MCF 10A (cell line): ENCODE measurements around the gene SVIL. TPM values are rescaled to one million over a fixed set of nuclear protein-coding genes. Genes with fewer than 3 reads are reported as not detected.
"Not testable (repeated sequence)": the region's sequence is repeated elsewhere in the genome, so short reads cannot be mapped to it uniquely, and the experiment has no call there.

ENCODE experiments used
- BruUV-seq: library from RNA; stranded (reverse); fragments of 400-500 nt; replicated peaks from 2 replicates; lab custom pipeline; 2021; lab: Mats Ljungman, UMichigan
- CTCF ChIA-PET: fragments of 300-600 bp; sonication (Branson Sonifier 250); formaldehyde crosslinking; extraction: SDS; loops from one replicate; lab custom pipeline; 2021; ENCODE audit warnings: antibody characterized with exemption, inconsistent platforms; lab: Yijun Ruan, JAX
- POLR2A ChIA-PET: fragments of 300-600, 350-650 bp; sonication (Branson Sonifier 250); formaldehyde crosslinking; extraction: SDS; loops from one replicate; lab custom pipeline; 2020; ENCODE audit warnings: antibody characterized with exemption, inconsistent platforms; lab: Yijun Ruan, JAX
- DNase-seq: peaks from one replicate; pipeline ENCODE4 v3.0.0-alpha.2; 2018; ENCODE audit not compliant: unreplicated experiment
- H3K27ac Mint-ChIP-seq: one replicate; pipeline ENCODE4 v1.8.0; 2022; ENCODE audit warnings: mild to moderate bottlenecking, low read depth, mixed read lengths; ENCODE audit not compliant: unreplicated experiment
- H3K27me3 Mint-ChIP-seq: one replicate; pipeline ENCODE4 v1.8.0; 2022; ENCODE audit warnings: mixed read lengths; ENCODE audit not compliant: insufficient read depth, unreplicated experiment
- H3K36me3 Mint-ChIP-seq: one replicate; pipeline ENCODE4 v1.8.0; 2022; ENCODE audit warnings: mild to moderate bottlenecking, moderate library complexity, mixed read lengths; ENCODE audit not compliant: insufficient read depth, unreplicated experiment
- H3K4me1 Mint-ChIP-seq: one replicate; pipeline ENCODE4 v1.8.0; 2022; ENCODE audit warnings: mixed read lengths; ENCODE audit not compliant: insufficient read depth, unreplicated experiment
- H3K4me3 Mint-ChIP-seq: one replicate; pipeline ENCODE4 v1.8.0; 2022; ENCODE audit warnings: mild to moderate bottlenecking, moderate library complexity, mixed read lengths; ENCODE audit not compliant: unreplicated experiment
- H3K9me3 Mint-ChIP-seq: one replicate; pipeline ENCODE4 v1.8.0; 2022; ENCODE audit warnings: mixed read lengths; ENCODE audit not compliant: unreplicated experiment
- CTCF ChIP-seq: fragments of 200-600 bp; IDR thresholded peaks from one replicate; pipeline ENCODE4 v1.8.0; 2022; ENCODE audit warnings: antibody characterized with exemption, mild to moderate bottlenecking; ENCODE audit not compliant: unreplicated experiment
- intact Hi-C: fragments of 100-400 bp; cut with micrococcal nuclease; formaldehyde crosslinking; loops from 2 replicates; pipeline ENCODE4 v1.14.1; 2022
- total RNA-seq: library from RNA; stranded (reverse); gene quantifications from 2 replicates; pipeline ENCODE4 v1.2.3, GENCODE V29; 2022

SVIL gene
- total RNA-seq, 1 experiment from 2014 or later, result 43.3 TPM

- CTCF ChIA-PET, result interaction anchor here (1.0 to 1.5 kb wide), 4 partner anchors 10 to 75 kb away, joined by 3 to 5 read pairs (median 4); no protein-coding TSS in a partner anchor
- no peak overlapping the region for H3K27ac Mint-ChIP-seq
Observed at GRCh38 chr10:29461042-29461441, 173.7 kb downstream of the SVIL start.

GRCh38 chr10:29458190-29458589 lies 176.6 kb downstream of the SVIL start:
- DNase-seq, BruUV-seq, POLR2A ChIA-PET, H3K27ac Mint-ChIP-seq, H3K27me3 Mint-ChIP-seq, H3K4me3 Mint-ChIP-seq, H3K9me3 Mint-ChIP-seq, intact Hi-C loops, H3K4me1 Mint-ChIP-seq: not testable (repeated sequence)
- CTCF ChIA-PET, result interaction anchor here (1.4 kb wide), 1 partner anchor 12 kb away, joined by 5 read pairs; no protein-coding TSS in a partner anchor
- peaks cover 79% of the 10 kb centered on the region for H3K36me3 Mint-ChIP-seq

More at GRCh38 chr10:29461042-29461441, 173.7 kb downstream of the SVIL start:
- H3K36me3 Mint-ChIP-seq, result peaks cover 91% of the 10 kb centered on the region
- no peaks in the 10 kb centered on the region for H3K9me3 Mint-ChIP-seq
- no peak overlapping the region for H3K4me3 Mint-ChIP-seq
- no peaks in the 10 kb centered on the region for H3K27me3 Mint-ChIP-seq
- intact Hi-C loops, result no loop called here
- TF ChIP-seq CTCF, result no peak
- POLR2A ChIA-PET, result no interaction called here
- BruUV-seq, result no TSS peak
- no peaks in the 10 kb centered on the region for H3K4me1 Mint-ChIP-seq
- DNase-seq, result no peak

GRCh38 chr10:29455095-29455494 lies 179.7 kb downstream of the SVIL start:
- TF ChIP-seq CTCF, result no peak
- H3K4me1 Mint-ChIP-seq, result no peaks in the 10 kb centered on the region
- no peak overlapping the region for H3K27ac Mint-ChIP-seq
- BruUV-seq, result no TSS peak
- H3K9me3 Mint-ChIP-seq, result no peaks in the 10 kb centered on the region
- peaks cover 50% of the 10 kb centered on the region for H3K36me3 Mint-ChIP-seq
- POLR2A ChIA-PET, result no interaction called here
- CTCF ChIA-PET, result interaction anchor here (0.7 kb wide), 1 partner anchor 70 kb away, joined by 3 read pairs; no protein-coding TSS in a partner anchor
- no peak overlapping the region for H3K4me3 Mint-ChIP-seq
- intact Hi-C loops, result no loop called here
- H3K27me3 Mint-ChIP-seq, result no peaks in the 10 kb centered on the region
- no peak for DNase-seq

- Mint-ChIP-seq H3K9me3 (no peaks in the 10 kb centered on the region), H3K27ac (no peak overlapping the region), H3K27me3 (no peaks in the 10 kb centered on the region), H3K36me3 (peaks cover 42% of the 10 kb centered on the region), H3K4me3 (no peak overlapping the region), H3K4me1 (no peaks in the 10 kb centered on the region)
- no TSS peak for BruUV-seq
- no peak for DNase-seq
- POLR2A ChIA-PET, result no interaction called here
- intact Hi-C loops, result no loop called here
- no peak for TF ChIP-seq CTCF
- CTCF ChIA-PET, result no interaction called here
Observed at GRCh38 chr10:29454250-29454649, 180.5 kb downstream of the SVIL start.
